ENCODE measurements around the gene TK1. TPM values are rescaled to one million over a fixed set of nuclear protein-coding genes. Genes with fewer than 3 reads are reported as not detected.

Gene TK1
- total and polyA plus RNA-seq, 2 donors (not counting 1 experiment from before 2014, with no cell fraction given) = 2.2 to 3.8 TPM

GRCh38 chr17:78174870-78175642, 11.8 kb downstream of the TK1 start:
- Mint-ChIP-seq H3K4me1 (peaks cover 82% of the 10 kb centered on the region), H3K9me3 (ENCODE audit: insufficient read depth) (no peaks in the 10 kb centered on the region), H3K27me3 (no peaks in the 10 kb centered on the region), H3K4me3 (peak overlapping the region; percentile 83), H3K27ac (peak overlapping the region; percentile 89)
- H3K9me3 ChIP-seq (ENCODE audit: control extremely low read depth in 1 of 3, control insufficient read depth in 2 of 3, insufficient read depth in 1 of 3, low read length in 2 of 3) = no peaks in the 10 kb centered on the region
- ATAC-seq (ENCODE audit: low read depth) = no peak
- TF ChIP-seq EZH2 (IDR thresholded peaks at IDR 0.05; ENCODE audit: borderline replicate concordance, insufficient read depth, low read depth, low read length, poor library complexity, severe bottlenecking) (no peak), CTCF (IDR thresholded peaks at IDR 0.05) (no peak)
- H3K9ac ChIP-seq (ENCODE audit: low read length) = no peak overlapping the region
- H3K27me3 ChIP-seq (replicated peaks in 1 of 4; ENCODE audit: control extremely low read depth in 1 of 4, control insufficient read depth in 3 of 4, insufficient read depth in 4 of 4, low read length in 3 of 4) = no peaks in the 10 kb centered on the region
- WGBS (ENCODE audit: insufficient coverage) = 93% methylated on average over 26 of the region's 28 CpGs
- intact Hi-C loops (cut with micrococcal nuclease) = no loop called here
- H3K79me2 ChIP-seq (ENCODE audit: control insufficient read depth, insufficient read depth, low read length) = peaks cover 32% of the 10 kb centered on the region
- H3K4me1 ChIP-seq (ENCODE audit: control insufficient read depth in 2 of 2, insufficient read depth in 2 of 2, low read length in 2 of 2) = peaks cover 71 to 75% of the 10 kb centered on the region in 2 donors
- ChIA-PET POLR2A (interaction anchor here (0.5 to 19.6 kb wide), 7 partner anchors 8 to 56 kb away, joined by 3 to 432 read pairs (median 4); partner anchors contain the start of genes C17orf99, TK1, TMC6 and TMC8), CTCF (interaction anchor here (1.0 to 19.2 kb wide), 12 partner anchors 9 to 247 kb away, joined by 3 to 357 read pairs (median 10); partner anchors contain the start of genes AFMID, TK1, TMC6 and TMC8)
- peak overlapping the region; percentile 74 to 95 for H3K27ac ChIP-seq (ENCODE audit: low read length in 2 of 2)
- peak; percentile 41 for DNase-seq
- peaks cover 0 to 47% of the 10 kb centered on the region in 2 experiments for H3K36me3 ChIP-seq (replicated peaks in 1 of 2; ENCODE audit: control extremely low read depth in 1 of 2, control insufficient read depth in 1 of 2, extremely low read depth in 1 of 2, insufficient read depth in 2 of 2, low read length in 1 of 2)
- peaks cover 12% of the 10 kb centered on the region for H4K20me1 ChIP-seq (ENCODE audit: control insufficient read depth, insufficient read depth, low read length, poor library complexity, severe bottlenecking)
- H3K4me2 ChIP-seq (replicated peaks; ENCODE audit: low read depth, low read length, poor library complexity, severe bottlenecking) = peak overlapping the region; percentile 73
- H2AFZ ChIP-seq (ENCODE audit: insufficient read depth, low read depth, low read length, poor library complexity, severe bottlenecking) = no peak overlapping the region
- H3K4me3 ChIP-seq (ENCODE audit: control extremely low read depth in 1 of 5, extremely low read depth in 1 of 5, insufficient read depth in 1 of 5, low read depth in 2 of 5, low read length in 4 of 5) = peak overlapping the region in 1 of 5 experiments; percentile 27
